OCI-LY1 (cell line): ENCODE results near the gene TMEM52.

ENCODE experiments used
- H2AFZ ChIP-seq: fragments of 200-600 bp; sonication (generic), shearing (Covaris generic); 2 replicates; pipeline ENCODE4 v1.6.0; 2014; ENCODE audit warnings: antibody characterized with exemption, mild to moderate bottlenecking, low read length
- H3F3A ChIP-seq: fragments of 200-600 bp; sonication (generic), shearing (Covaris generic); 2 replicates; pipeline ENCODE4 v1.6.0; 2014; ENCODE audit warnings: mild to moderate bottlenecking, antibody characterized with exemption, low read length, moderate library complexity; ENCODE audit not compliant: insufficient read depth
- H3K27ac ChIP-seq: fragments of 200-600 bp; sonication (generic); 2 replicates; pipeline ENCODE4 v1.5.1; 2014; ENCODE audit warnings: low read length, mixed run types, mild to moderate bottlenecking, low read depth; ENCODE audit not compliant: poor library complexity, severe bottlenecking
- H3K27me3 ChIP-seq: fragments of 200-600 bp; sonication (generic); 2 replicates; pipeline ENCODE4 v1.6.0; 2014; ENCODE audit warnings: antibody characterized with exemption, mild to moderate bottlenecking, low read length, moderate library complexity; ENCODE audit not compliant: insufficient read depth
- H3K36me3 ChIP-seq: fragments of 200-600 bp; sonication (generic); 2 replicates; pipeline ENCODE4 v1.6.1; 2014; ENCODE audit warnings: mild to moderate bottlenecking, antibody characterized with exemption, low read length, moderate library complexity, mixed read lengths; ENCODE audit not compliant: insufficient read depth
- H3K4me1 ChIP-seq: fragments of 200-600 bp; sonication (generic); 2 replicates; pipeline ENCODE4 v1.5.1; 2014; ENCODE audit warnings: mild to moderate bottlenecking, low read length, moderate library complexity; ENCODE audit not compliant: insufficient read depth, severe bottlenecking
- H3K4me2 ChIP-seq: fragments of 200-600 bp; sonication (generic), shearing (Covaris generic); 2 replicates; pipeline ENCODE4 v1.6.1; 2014; ENCODE audit warnings: low read length
- H3K4me3 ChIP-seq: fragments of 200-600 bp; sonication (generic); 2 replicates; pipeline ENCODE4 v1.5.1; 2014; ENCODE audit warnings: low read length, low read depth, mild to moderate bottlenecking, mixed read lengths; ENCODE audit not compliant: poor library complexity, severe bottlenecking
- H3K79me2 ChIP-seq: fragments of 200-600 bp; shearing (Covaris generic); 2 replicates; pipeline ENCODE4 v1.6.1; 2016; ENCODE audit warnings: mixed run types, low read length, mixed read lengths; ENCODE audit not compliant: insufficient read depth
- H3K9ac ChIP-seq: fragments of 200-600 bp; sonication (generic), shearing (Covaris generic); 2 replicates; pipeline ENCODE4 v1.6.1; 2014; ENCODE audit warnings: mild to moderate bottlenecking, low read length, mixed read lengths
- H3K9me2 ChIP-seq: fragments of 200-600 bp; sonication (generic), shearing (Covaris generic); 2 replicates; pipeline ENCODE4 v1.6.1; 2014; ENCODE audit warnings: low read depth, mild to moderate bottlenecking, low read length, mixed read lengths
- H3K9me3 ChIP-seq: fragments of 200-600 bp; shearing (Covaris generic); 2 replicates; pipeline ENCODE4 v1.6.1; 2014; ENCODE audit warnings: low read length, mixed read lengths
- H4K20me1 ChIP-seq: fragments of 200-600 bp; sonication (generic), shearing (Covaris generic); 2 replicates; pipeline ENCODE4 v1.6.0; 2016; ENCODE audit warnings: mild to moderate bottlenecking, low read length; ENCODE audit not compliant: insufficient read depth
- EZH2 ChIP-seq: fragments of 200-600 bp; sonication (generic), shearing (Covaris generic); IDR thresholded peaks from 2 replicates; pipeline ENCODE4 v1.8.0; 2017; ENCODE audit warnings: borderline replicate concordance, mixed run types, mild to moderate bottlenecking, antibody characterized with exemption, low read length, moderate library complexity, mixed read lengths
- TF ChIP-seq, protein P1 (sequence below): fragments of 200-600 bp; sonication (generic), shearing (Covaris generic); IDR thresholded peaks from 2 replicates; pipeline ENCODE4 v1.5.1; 2017; ENCODE audit warnings: mild to moderate bottlenecking, antibody characterized with exemption, low read length, moderate library complexity, mixed read lengths

Gene TMEM52

DNA sequence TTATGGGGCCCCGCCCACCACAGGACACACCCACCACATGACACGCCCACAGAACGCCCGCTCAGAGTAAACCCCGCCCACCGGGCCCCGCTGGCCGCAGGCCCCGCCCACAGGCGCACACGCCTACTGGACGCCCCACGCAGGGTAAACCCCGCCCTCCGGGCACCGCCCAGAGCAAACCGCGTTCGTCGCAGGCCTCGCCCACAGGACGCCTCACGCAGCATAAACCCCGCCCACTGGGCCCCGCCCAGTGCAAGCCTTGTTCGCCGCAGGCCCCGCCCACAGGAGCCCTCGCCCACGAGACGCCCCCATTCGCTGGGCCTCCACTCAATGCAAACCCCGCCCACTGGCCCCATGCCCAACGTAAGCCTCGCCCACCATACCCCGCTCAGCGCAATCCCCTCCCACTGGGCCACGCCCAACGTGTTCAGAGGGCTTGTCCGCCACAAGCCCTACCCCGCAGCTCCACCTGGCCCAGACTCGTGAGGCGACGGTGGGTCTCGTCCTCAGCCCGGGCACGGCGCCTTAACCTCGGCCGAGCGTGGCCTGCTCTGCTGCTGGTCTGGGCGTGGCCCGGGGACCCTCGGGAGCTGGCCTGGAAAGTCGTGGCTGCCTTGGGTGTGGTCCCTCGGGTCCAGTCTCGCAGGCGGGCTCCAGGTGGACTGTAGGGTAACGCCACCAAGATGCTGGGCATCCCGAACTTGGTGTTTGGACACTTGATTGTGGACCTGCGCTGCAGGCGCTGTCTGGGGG is 401 bp upstream of the TMEM52 start:
- Histone ChIP-seq H3K4me1 (peaks cover 9% of the 10 kb centered on the region), H3K27me3 (peaks cover 4% of the 10 kb centered on the region; the same call in 1 of the 2 replicates), H3K36me3 (no peaks in the 10 kb centered on the region), H3K4me3 (peak overlapping the region; percentile 64), H3K79me2 (no peaks in the 10 kb centered on the region), H4K20me1 (no peaks in the 10 kb centered on the region), H3K4me2 (peak overlapping the region; percentile 83), H3K9me2 (no peaks in the 10 kb centered on the region), H3K9ac (no peak overlapping the region; the same call in 1 of the 2 replicates), H2AFZ (no peak overlapping the region), H3K9me3 (no peaks in the 10 kb centered on the region), H3K27ac (no peak overlapping the region), H3F3A (no peaks in the 10 kb centered on the region)
- TF ChIP-seq, protein P1, sequence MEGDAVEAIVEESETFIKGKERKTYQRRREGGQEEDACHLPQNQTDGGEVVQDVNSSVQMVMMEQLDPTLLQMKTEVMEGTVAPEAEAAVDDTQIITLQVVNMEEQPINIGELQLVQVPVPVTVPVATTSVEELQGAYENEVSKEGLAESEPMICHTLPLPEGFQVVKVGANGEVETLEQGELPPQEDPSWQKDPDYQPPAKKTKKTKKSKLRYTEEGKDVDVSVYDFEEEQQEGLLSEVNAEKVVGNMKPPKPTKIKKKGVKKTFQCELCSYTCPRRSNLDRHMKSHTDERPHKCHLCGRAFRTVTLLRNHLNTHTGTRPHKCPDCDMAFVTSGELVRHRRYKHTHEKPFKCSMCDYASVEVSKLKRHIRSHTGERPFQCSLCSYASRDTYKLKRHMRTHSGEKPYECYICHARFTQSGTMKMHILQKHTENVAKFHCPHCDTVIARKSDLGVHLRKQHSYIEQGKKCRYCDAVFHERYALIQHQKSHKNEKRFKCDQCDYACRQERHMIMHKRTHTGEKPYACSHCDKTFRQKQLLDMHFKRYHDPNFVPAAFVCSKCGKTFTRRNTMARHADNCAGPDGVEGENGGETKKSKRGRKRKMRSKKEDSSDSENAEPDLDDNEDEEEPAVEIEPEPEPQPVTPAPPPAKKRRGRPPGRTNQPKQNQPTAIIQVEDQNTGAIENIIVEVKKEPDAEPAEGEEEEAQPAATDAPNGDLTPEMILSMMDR = no peak
- TF ChIP-seq EZH2 = no peak

DNA sequence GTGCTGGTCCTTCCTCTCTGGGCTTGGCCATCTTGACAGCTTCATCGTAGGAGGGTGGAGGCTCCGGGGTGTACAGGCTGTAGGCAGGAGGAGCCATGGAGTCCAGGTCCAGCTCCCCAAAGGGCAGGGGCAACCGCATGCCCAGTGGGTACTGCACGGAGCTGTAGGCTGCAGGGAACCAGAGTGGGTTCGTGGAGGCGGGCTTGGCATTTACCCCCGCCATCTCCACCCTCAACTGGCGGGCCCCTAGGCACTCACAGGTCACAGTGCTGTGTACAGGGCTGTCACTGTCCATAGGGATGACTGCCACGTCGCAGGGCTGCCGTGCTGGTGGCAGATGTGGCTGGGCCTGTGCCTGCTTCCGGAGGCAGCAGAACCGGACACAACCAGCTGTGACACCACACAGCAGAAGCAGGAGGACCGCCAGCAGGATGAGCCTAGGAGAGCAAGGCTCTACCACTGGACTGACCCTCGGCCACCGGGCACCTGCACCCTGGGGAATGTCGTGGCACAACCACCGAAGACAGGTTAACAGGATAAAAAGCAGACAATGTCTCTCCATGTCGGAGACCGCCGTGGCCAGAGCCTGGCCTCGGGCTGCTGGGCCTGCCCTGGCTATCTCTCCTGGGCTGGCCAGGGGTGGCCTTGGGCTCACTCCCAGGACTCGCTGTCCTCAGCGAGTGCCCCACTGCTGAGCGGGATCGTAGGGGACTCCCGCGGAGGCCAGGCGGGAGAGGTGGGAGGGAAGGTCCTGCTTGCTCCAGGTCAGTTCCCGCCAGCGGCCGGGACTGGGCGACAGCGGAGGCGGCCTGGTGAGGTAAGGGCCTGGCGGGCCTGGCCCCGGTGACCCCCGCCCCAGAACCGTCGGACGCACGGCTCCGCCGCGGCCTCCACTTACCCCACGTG is 831 bp downstream of the TMEM52 start:
- peaks cover 9% of the 10 kb centered on the region for H3K4me1 ChIP-seq
- H3K9me3 ChIP-seq = no peaks in the 10 kb centered on the region
- H3F3A ChIP-seq = no peaks in the 10 kb centered on the region
- H4K20me1 ChIP-seq = no peaks in the 10 kb centered on the region
- TF ChIP-seq EZH2 = no peak
- TF ChIP-seq, protein P1 = no peak
- no peak overlapping the region; the same call in 1 of the 2 replicates for H3K9ac ChIP-seq
- H3K27ac ChIP-seq = no peak overlapping the region
- H2AFZ ChIP-seq = no peak overlapping the region
- H3K27me3 ChIP-seq = peaks cover 4% of the 10 kb centered on the region; the same call in 1 of the 2 replicates
- H3K4me2 ChIP-seq = peak overlapping the region; percentile 83
- no peaks in the 10 kb centered on the region for H3K36me3 ChIP-seq
- H3K4me3 ChIP-seq = peak overlapping the region; percentile 64
- H3K9me2 ChIP-seq = no peaks in the 10 kb centered on the region
- no peaks in the 10 kb centered on the region for H3K79me2 ChIP-seq

DNA sequence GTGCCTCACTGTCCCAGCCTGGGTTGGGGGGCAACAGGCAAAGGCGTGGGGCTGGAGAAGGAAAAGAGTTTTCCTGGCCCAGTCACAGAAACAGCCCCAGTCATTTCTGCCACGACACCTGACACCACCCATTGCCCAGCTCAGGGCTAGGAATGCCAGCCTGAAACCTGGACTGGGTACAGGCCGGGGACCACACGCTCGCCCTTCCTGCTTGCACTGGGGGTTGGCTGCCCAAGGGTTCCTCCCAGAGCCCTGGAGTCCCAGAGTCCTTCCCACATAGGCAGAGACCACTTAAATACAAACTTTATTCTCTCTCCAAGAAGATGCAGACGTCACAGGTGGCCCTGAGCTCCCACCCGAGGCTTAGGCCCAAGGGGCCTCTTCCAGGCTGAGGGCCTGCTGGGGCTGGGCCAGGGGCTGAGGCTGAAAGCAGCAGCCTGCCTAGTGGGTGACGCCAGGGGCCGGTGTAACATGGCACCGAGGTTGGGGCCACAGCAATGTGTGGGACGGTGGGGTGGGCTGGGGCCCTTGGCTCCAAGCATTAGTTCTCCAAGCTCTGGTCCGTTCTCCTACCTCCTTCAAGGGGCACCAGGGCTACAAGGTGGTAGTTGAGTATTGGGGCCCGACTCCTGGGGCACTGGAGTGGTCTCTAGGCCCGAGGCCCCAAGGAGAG is 1.6 kb downstream of the TMEM52 start:
- Histone ChIP-seq H4K20me1 (no peaks in the 10 kb centered on the region), H3K9ac (no peak overlapping the region), H3K27ac (no peak overlapping the region), H3K4me1 (peaks cover 9% of the 10 kb centered on the region), H3K9me2 (no peaks in the 10 kb centered on the region), H3K4me2 (no peak overlapping the region), H3K9me3 (no peaks in the 10 kb centered on the region), H2AFZ (no peak overlapping the region), H3F3A (no peaks in the 10 kb centered on the region), H3K79me2 (no peaks in the 10 kb centered on the region), H3K27me3 (peaks cover 4% of the 10 kb centered on the region; the same call in 1 of the 2 replicates), H3K4me3 (no peak overlapping the region), H3K36me3 (no peaks in the 10 kb centered on the region)
- TF ChIP-seq, protein P1 = no peak
- no peak for TF ChIP-seq EZH2
